Sigmoid colon (tissue), 4 donors: Measurements from ENCODE around the gene MKNK2.

Experiments
- EP300 ChIP-seq, 4 donors: sonication (generic); formaldehyde crosslinking; IDR thresholded peaks; one replicate each; pipeline ENCODE4 v1.6.1; 2017; ENCODE audit warnings: antibody characterized with exemption in 4 of 4
- POLR2AphosphoS5 ChIP-seq, 4 donors: sonication (generic); formaldehyde crosslinking; IDR thresholded peaks; one replicate each; pipeline ENCODE4 v1.6.1; 2017; ENCODE audit warnings: antibody characterized with exemption in 4 of 4
- TF ChIP-seq, protein P1 (sequence below), 4 experiments: fragments of 450-650 bp in 3 of 4; fragments of 200-600 bp in 1 of 4; IDR thresholded peaks; one replicate each; pipeline ENCODE4 v1.5.1; 2016 to 2019; ENCODE audit warnings: antibody characterized with exemption in 4 of 4, mild to moderate bottlenecking in 3 of 4, moderate library complexity in 2 of 4

DNA sequence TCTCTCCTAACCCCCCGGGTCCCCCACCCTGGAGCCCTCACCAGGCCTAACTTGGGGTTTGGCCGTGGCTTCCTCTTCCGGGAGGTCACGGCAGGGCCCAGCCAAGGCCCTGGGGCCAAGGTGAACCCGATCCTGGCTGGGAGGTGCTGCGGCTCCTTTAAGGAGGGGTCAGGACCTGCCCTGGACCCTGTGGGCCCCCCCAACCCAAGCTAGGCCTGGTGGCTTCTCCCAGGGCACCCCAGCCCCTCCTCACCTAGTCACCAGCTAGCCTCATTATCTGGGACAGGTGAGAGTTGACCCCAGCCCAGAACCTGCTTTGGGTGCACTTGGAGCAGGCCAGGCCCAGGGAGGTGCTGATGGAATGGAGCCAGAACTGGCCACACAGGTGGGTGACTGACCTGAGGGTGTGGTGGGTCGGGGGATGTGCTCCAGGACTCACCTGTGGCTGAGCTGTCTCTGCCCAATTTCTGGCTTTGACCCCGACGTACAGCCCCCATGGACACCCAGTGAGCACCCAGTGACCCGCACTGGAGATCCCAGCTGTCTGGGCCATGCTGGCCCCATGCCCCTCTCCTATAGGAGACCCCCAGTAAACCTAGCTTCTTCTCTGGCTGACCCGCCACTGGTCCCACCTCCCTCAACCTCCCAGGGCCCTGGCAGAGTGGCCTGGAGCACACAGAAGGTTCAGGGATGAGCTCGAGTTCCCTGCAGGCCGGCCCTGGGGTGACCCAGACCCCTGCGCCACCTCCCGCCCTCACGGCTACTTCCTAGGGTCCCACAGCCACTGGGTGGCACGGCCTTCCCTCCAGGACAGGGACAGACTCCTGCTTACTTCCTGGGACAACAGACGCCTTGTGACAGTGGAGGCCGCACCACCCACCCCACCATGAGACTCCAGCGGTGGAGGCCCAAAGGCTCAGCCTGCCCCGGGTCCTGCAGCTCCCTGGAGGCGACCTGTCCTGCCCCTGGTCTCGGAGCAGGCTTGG is 6.7 kb upstream of the MKNK2 start:
- TF ChIP-seq EP300 (IDR thresholded peaks at IDR 0.05) (no peak), POLR2AphosphoS5 (IDR thresholded peaks at IDR 0.05) (no peak)
- TF ChIP-seq, protein P1, sequence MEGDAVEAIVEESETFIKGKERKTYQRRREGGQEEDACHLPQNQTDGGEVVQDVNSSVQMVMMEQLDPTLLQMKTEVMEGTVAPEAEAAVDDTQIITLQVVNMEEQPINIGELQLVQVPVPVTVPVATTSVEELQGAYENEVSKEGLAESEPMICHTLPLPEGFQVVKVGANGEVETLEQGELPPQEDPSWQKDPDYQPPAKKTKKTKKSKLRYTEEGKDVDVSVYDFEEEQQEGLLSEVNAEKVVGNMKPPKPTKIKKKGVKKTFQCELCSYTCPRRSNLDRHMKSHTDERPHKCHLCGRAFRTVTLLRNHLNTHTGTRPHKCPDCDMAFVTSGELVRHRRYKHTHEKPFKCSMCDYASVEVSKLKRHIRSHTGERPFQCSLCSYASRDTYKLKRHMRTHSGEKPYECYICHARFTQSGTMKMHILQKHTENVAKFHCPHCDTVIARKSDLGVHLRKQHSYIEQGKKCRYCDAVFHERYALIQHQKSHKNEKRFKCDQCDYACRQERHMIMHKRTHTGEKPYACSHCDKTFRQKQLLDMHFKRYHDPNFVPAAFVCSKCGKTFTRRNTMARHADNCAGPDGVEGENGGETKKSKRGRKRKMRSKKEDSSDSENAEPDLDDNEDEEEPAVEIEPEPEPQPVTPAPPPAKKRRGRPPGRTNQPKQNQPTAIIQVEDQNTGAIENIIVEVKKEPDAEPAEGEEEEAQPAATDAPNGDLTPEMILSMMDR (IDR thresholded peaks at IDR 0.05), result no peak
